Upper lobe of left lung (tissue), 4 donors: ENCODE data around the gene SNED1.

Experiments used
- POLR2A ChIP-seq, 4 donors: fragments of 450-650 bp; IDR thresholded peaks; one replicate each; pipeline ENCODE4 v1.5.1; 2016 to 2017; ENCODE audit warnings: antibody characterized with exemption in 4 of 4, mild to moderate bottlenecking in 2 of 4
- TF ChIP-seq, protein P1 (sequence below), 6 experiments: fragments of 450-650 bp in 4 of 6; fragments of 200-600 bp in 2 of 6; sonication (generic) in 2 of 6; IDR thresholded peaks; one replicate each; pipeline ENCODE4 v1.5.1; 2016 to 2019; ENCODE audit warnings: antibody characterized with exemption in 6 of 6

DNA sequence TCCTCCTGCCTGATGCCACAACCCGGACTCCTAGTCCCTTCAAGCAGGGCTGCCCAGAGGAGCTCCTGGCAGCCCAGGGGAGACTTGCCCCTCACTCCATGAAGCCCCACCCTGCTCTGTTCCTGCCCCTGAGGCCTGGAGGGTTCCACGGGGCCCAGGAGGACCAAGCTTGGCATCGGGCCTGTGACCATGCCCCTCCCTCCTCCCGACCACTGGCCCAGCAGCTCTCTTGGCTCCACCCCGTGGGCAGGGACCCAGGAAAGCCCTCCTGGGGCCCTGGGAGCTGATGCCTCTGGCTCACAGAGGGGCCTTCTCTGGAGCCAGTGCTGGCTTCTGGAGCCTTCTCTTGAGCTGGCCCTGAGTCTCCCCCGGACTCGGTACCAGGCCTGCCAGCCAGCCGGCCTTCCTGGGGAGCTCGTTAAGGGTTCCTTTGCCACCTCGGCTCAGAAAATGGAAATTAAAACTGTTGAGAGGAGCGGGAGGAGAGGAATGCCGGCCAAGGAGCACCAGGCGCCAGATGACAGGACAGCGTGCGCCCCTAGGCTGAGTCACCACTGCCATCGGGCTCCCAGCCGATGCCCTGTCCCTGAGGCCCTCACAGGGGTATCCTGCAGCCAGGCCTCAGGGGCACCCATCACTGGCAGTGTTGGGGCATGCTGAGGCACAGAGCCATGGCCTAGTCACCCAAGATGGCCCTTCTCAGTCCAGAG is 40.6 kb upstream of the SNED1 start:
- TF ChIP-seq, protein P1, sequence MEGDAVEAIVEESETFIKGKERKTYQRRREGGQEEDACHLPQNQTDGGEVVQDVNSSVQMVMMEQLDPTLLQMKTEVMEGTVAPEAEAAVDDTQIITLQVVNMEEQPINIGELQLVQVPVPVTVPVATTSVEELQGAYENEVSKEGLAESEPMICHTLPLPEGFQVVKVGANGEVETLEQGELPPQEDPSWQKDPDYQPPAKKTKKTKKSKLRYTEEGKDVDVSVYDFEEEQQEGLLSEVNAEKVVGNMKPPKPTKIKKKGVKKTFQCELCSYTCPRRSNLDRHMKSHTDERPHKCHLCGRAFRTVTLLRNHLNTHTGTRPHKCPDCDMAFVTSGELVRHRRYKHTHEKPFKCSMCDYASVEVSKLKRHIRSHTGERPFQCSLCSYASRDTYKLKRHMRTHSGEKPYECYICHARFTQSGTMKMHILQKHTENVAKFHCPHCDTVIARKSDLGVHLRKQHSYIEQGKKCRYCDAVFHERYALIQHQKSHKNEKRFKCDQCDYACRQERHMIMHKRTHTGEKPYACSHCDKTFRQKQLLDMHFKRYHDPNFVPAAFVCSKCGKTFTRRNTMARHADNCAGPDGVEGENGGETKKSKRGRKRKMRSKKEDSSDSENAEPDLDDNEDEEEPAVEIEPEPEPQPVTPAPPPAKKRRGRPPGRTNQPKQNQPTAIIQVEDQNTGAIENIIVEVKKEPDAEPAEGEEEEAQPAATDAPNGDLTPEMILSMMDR (IDR thresholded peaks at IDR 0.05), result no peak
- no peak for TF ChIP-seq POLR2A (IDR thresholded peaks at IDR 0.05)
